ENCODE data around the gene TBC1D1. TPM values are rescaled to one million over a fixed set of nuclear protein-coding genes. Genes with fewer than 3 reads are reported as not detected.

TBC1D1 gene
- total RNA-seq, 1 donor from 2014 or later: 129 TPM

GRCh38 chr4:38049545-38050170, 158.8 kb downstream of the TBC1D1 start:
- no peaks in the 10 kb centered on the region for H3K9me3 ChIP-seq (replicated peaks)
- no peaks in the 10 kb centered on the region for H3K27me3 ChIP-seq (ENCODE audit: low read depth)
- peak overlapping the region; percentile 84 for H3K27ac ChIP-seq (replicated peaks)
- H3K36me3 ChIP-seq: peaks cover 56% of the 10 kb centered on the region
- no peak for DNase-seq
- intact Hi-C loops (cut with micrococcal nuclease): no loop called here
- no peak overlapping the region for H3K4me3 ChIP-seq
- H3K4me1 ChIP-seq: peaks cover 47% of the 10 kb centered on the region
- TF ChIP-seq CTCF (IDR thresholded peaks at IDR 0.05; ENCODE audit: borderline replicate concordance): no peak

- intact Hi-C loops (cut with micrococcal nuclease): no loop called here
- Histone ChIP-seq H3K9me3 (replicated peaks) (no peaks in the 10 kb centered on the region), H3K4me1 (peaks cover 55% of the 10 kb centered on the region), H3K4me3 (no peak overlapping the region), H3K27me3 (ENCODE audit: low read depth) (no peaks in the 10 kb centered on the region), H3K27ac (replicated peaks) (peak overlapping the region; percentile 84), H3K36me3 (peaks cover 55% of the 10 kb centered on the region)
- TF ChIP-seq CTCF (IDR thresholded peaks at IDR 0.05; ENCODE audit: borderline replicate concordance): no peak
- no peak for DNase-seq
Measured at GRCh38 chr4:38050560-38051350, 159.9 kb downstream of the TBC1D1 start.

GRCh38 chr4:38055566-38055965, 164.7 kb downstream of the TBC1D1 start:
- intact Hi-C loops (cut with micrococcal nuclease): no loop called here
- Histone ChIP-seq H3K4me1 (peaks cover 54% of the 10 kb centered on the region), H3K36me3 (peaks cover 38% of the 10 kb centered on the region), H3K4me3 (peak overlapping the region; percentile 34), H3K27me3 (ENCODE audit: low read depth) (no peaks in the 10 kb centered on the region), H3K9me3 (replicated peaks) (no peaks in the 10 kb centered on the region), H3K27ac (replicated peaks) (peak overlapping the region; percentile 83)
- TF ChIP-seq CTCF (IDR thresholded peaks at IDR 0.05; ENCODE audit: borderline replicate concordance): no peak
- no peak for DNase-seq

- Histone ChIP-seq H3K4me3 (peak overlapping the region; percentile 34), H3K27me3 (ENCODE audit: low read depth) (no peaks in the 10 kb centered on the region), H3K27ac (replicated peaks) (peak overlapping the region; percentile 83), H3K4me1 (peaks cover 52% of the 10 kb centered on the region), H3K9me3 (replicated peaks) (no peaks in the 10 kb centered on the region), H3K36me3 (peaks cover 43% of the 10 kb centered on the region)
- TF ChIP-seq CTCF (IDR thresholded peaks at IDR 0.05; ENCODE audit: borderline replicate concordance): no peak
- intact Hi-C loops (cut with micrococcal nuclease): no loop called here
- no peak for DNase-seq
Measured at GRCh38 chr4:38056011-38056685, 165.3 kb downstream of the TBC1D1 start.

- peaks cover 55% of the 10 kb centered on the region for H3K4me1 ChIP-seq
Measured at GRCh38 chr4:38058151-38058550, 167.3 kb downstream of the TBC1D1 start.

More at GRCh38 chr4:38058151-38058550, 167.3 kb downstream of the TBC1D1 start:
- Histone ChIP-seq H3K36me3 (peaks cover 43% of the 10 kb centered on the region), H3K27ac (replicated peaks) (no peak overlapping the region), H3K27me3 (ENCODE audit: low read depth) (no peaks in the 10 kb centered on the region), H3K4me3 (no peak overlapping the region), H3K9me3 (replicated peaks) (no peaks in the 10 kb centered on the region)
- TF ChIP-seq CTCF (IDR thresholded peaks at IDR 0.05; ENCODE audit: borderline replicate concordance): no peak
- intact Hi-C loops (cut with micrococcal nuclease): no loop called here
- no peak for DNase-seq
